HepG2 (cell line): Measurements from ENCODE around the gene INA. TPM values are rescaled to one million over a fixed set of nuclear protein-coding genes. Genes with fewer than 3 reads are reported as not detected.

Source experiments
- CEBPB ChIP-seq: IDR thresholded peaks from 2 replicates; pipeline ENCODE4 v1.6.1; 2011; ENCODE audit warnings: low read depth, low read length, improper control_type of control experiment, borderline replicate concordance
- FOXA3 ChIP-seq: IDR thresholded peaks from 2 replicates; pipeline ENCODE4 v1.6.1; 2016; ENCODE audit warnings: missing genetic modification reagents, missing compliant biosample characterization
- GATAD2A ChIP-seq: IDR thresholded peaks from 2 replicates; pipeline ENCODE4 v1.6.1; 2016
- HDAC2 ChIP-seq: sonication (generic); formaldehyde crosslinking; IDR thresholded peaks from 2 replicates; pipeline ENCODE4 v1.4.0; 2020; ENCODE audit warnings: missing genetic modification reagents
- MIER3 ChIP-seq: IDR thresholded peaks from 2 replicates; pipeline ENCODE4 v1.6.1; 2016; ENCODE audit warnings: missing compliant biosample characterization, borderline replicate concordance
- MIXL1 ChIP-seq: IDR thresholded peaks from 2 replicates; pipeline ENCODE4 v1.6.1; 2016
- MXD4 ChIP-seq: IDR thresholded peaks from 2 replicates; pipeline ENCODE4 v1.6.1; 2016; ENCODE audit warnings: mild to moderate bottlenecking, missing biosample characterization, missing genetic modification reagents
- NONO ChIP-seq, 2 experiments: fragments of 450-650 bp in 1 of 2; sonication (generic) in 1 of 2; formaldehyde crosslinking in 1 of 2; IDR thresholded peaks in 1 of 2; conservative IDR thresholded peaks in 1 of 2; 2 replicates each; pipeline versions ENCODE4 v1.6.1 to v1.8.0; 2017 to 2022; ENCODE audit warnings: mild to moderate bottlenecking in 1 of 2, missing genetic modification reagents in 1 of 2, moderate library complexity in 1 of 2
- NR2F1 ChIP-seq, 2 experiments: fragments of 450-650 bp in 1 of 2; formaldehyde crosslinking in 1 of 2; IDR thresholded peaks; 2 replicates each; pipeline versions ENCODE4 v1.5.0 to v1.6.1; 2016 to 2020; ENCODE audit warnings: mild to moderate bottlenecking in 1 of 2, missing compliant biosample characterization in 1 of 2, missing genetic modification reagents in 1 of 2, moderate library complexity in 1 of 2
- SPEN ChIP-seq: sonication (generic); formaldehyde crosslinking; IDR thresholded peaks from 2 replicates; pipeline ENCODE4 v1.5.1; 2020; ENCODE audit warnings: low read depth, mild to moderate bottlenecking, missing genetic modification reagents
- THAP11 ChIP-seq: IDR thresholded peaks from 2 replicates; pipeline ENCODE4 v1.6.1; 2016; ENCODE audit warnings: missing biosample characterization, missing genetic modification reagents
- ZNF205 ChIP-seq: IDR thresholded peaks from 2 replicates; pipeline ENCODE4 v1.6.1; 2018; ENCODE audit warnings: missing biosample characterization, missing genetic modification reagents
- ZNF792 ChIP-seq: IDR thresholded peaks from 2 replicates; pipeline ENCODE4 v1.6.1; 2016
- ZNF878 ChIP-seq: sonication (generic); formaldehyde crosslinking; IDR thresholded peaks from 2 replicates; pipeline ENCODE4 v1.8.1; 2023; ENCODE audit warnings: mild to moderate bottlenecking, missing genetic modification reagents, moderate library complexity
- polyA plus RNA-seq, 8 experiments: library from polyadenylated mRNA; depleted of rRNA in 3 of 8; stranded (reverse) in 7 of 8; unstranded in 1 of 8; fragments of >200 nt; fragmentation: Illumina TruSeq in 4 of 8; extraction: Trizol in 4 of 8; gene quantifications; 2 replicates each; pipeline versions ENCODE4 v1.2.1 to v1.2.3, GENCODE V29; 2011 to 2016; ENCODE audit warnings: low read depth in 4 of 8, missing spikeins in 1 of 8, mixed read lengths in 1 of 8; ENCODE audit not compliant: insufficient read depth in 1 of 8
- total RNA-seq, 5 experiments: library from RNA; depleted of rRNA; stranded (reverse); fragments of >200 nt; fragmentation: Illumina TruSeq; extraction: Trizol; gene quantifications; 2 replicates each; pipeline ENCODE4 v1.2.3, GENCODE V29; 2016; ENCODE audit warnings: low read depth in 1 of 5
- TF ChIP-seq, protein P1 (sequence below): sonication (generic); formaldehyde crosslinking; IDR thresholded peaks from 2 replicates; pipeline ENCODE4 v1.8.1; 2023; ENCODE audit warnings: mild to moderate bottlenecking, missing genetic modification reagents, borderline replicate concordance
- TF ChIP-seq, protein P2 (sequence below): sonication (generic); formaldehyde crosslinking; IDR thresholded peaks from 2 replicates; pipeline ENCODE4 v1.8.1; 2022; ENCODE audit warnings: low read depth, mild to moderate bottlenecking, missing genetic modification reagents
- TF ChIP-seq, protein P3 (sequence below): sonication (generic); formaldehyde crosslinking; IDR thresholded peaks from 2 replicates; pipeline ENCODE4 v1.4.0; 2020; ENCODE audit warnings: missing genetic modification reagents
- TF ChIP-seq, protein P4 (sequence below): sonication (generic); formaldehyde crosslinking; IDR thresholded peaks from 2 replicates; pipeline ENCODE4 v1.9.0; 2021; ENCODE audit warnings: mild to moderate bottlenecking, missing genetic modification reagents
- TF ChIP-seq, protein P5 (sequence below): sonication (generic); formaldehyde crosslinking; IDR thresholded peaks from 2 replicates; pipeline ENCODE4 v1.5.0; 2020; ENCODE audit warnings: missing genetic modification reagents, mild to moderate bottlenecking, borderline replicate concordance

Gene INA
- total and polyA plus RNA-seq, 2 of the 13 experiments (the other 11 are each of a cell fraction or from before 2014, with no cell fraction given): 0.04 to 0.13 TPM

DNA sequence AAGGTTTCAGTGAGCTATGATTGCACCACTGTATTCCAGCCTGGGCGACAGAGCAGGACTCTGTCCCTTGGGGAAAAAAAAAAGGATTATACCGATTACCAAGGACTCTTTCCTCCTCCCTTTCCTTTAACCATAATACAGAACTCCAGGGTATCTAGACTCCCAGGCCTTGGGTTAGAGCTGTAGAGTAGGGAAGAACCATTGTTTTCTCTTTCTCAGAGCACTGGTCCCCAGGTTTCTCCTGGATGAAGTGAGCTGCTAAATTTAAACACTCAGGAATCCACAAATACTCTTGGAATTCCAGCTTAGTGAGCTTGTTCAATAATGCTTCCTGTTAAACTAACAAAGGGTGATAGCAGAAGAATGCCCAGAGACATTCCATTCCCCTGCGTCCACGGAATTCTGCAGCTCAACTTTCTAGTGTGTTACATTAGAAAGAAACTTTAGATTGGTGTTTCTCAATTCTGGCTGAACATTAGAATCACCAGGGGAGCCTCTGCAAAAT, 45.8 kb upstream of the INA start (continued):
- TF ChIP-seq, protein P1, sequence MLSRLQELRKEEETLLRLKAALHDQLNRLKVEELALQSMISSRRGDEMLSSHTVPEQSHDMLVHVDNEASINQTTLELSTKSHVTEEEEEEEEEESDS (CRISPR knock-in tag): no peak
- TF ChIP-seq NONO (IDR thresholded peaks at IDR 0.05): no peak
- 0 out of 2 replicates have a peak, but pooled peaks have one; percentile 30 for TF ChIP-seq NONO (CRISPR knock-in tag; conservative IDR thresholded peaks at IDR 0.05)
- peak; percentile 67; the same call in 1 of the 2 replicates for TF ChIP-seq CEBPB
- 0 out of 4 replicates have a peak, but pooled peaks of 1 of the 2 experiments have one; percentile 30 for TF ChIP-seq NR2F1 (CRISPR knock-in tag; IDR thresholded peaks at IDR 0.05)
- TF ChIP-seq, protein P2, sequence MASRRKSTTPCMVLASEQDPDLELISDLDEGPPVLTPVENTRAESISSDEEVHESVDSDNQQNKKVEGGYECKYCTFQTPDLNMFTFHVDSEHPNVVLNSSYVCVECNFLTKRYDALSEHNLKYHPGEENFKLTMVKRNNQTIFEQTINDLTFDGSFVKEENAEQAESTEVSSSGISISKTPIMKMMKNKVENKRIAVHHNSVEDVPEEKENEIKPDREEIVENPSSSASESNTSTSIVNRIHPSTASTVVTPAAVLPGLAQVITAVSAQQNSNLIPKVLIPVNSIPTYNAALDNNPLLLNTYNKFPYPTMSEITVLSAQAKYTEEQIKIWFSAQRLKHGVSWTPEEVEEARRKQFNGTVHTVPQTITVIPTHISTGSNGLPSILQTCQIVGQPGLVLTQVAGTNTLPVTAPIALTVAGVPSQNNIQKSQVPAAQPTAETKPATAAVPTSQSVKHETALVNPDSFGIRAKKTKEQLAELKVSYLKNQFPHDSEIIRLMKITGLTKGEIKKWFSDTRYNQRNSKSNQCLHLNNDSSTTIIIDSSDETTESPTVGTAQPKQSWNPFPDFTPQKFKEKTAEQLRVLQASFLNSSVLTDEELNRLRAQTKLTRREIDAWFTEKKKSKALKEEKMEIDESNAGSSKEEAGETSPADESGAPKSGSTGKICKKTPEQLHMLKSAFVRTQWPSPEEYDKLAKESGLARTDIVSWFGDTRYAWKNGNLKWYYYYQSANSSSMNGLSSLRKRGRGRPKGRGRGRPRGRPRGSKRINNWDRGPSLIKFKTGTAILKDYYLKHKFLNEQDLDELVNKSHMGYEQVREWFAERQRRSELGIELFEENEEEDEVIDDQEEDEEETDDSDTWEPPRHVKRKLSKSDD (CRISPR knock-in tag): 0 out of 2 replicates have a peak, but pooled peaks have one; percentile 36
- TF ChIP-seq, protein P3, sequence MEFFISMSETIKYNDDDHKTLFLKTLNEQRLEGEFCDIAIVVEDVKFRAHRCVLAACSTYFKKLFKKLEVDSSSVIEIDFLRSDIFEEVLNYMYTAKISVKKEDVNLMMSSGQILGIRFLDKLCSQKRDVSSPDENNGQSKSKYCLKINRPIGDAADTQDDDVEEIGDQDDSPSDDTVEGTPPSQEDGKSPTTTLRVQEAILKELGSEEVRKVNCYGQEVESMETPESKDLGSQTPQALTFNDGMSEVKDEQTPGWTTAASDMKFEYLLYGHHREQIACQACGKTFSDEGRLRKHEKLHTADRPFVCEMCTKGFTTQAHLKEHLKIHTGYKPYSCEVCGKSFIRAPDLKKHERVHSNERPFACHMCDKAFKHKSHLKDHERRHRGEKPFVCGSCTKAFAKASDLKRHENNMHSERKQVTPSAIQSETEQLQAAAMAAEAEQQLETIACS (CRISPR knock-in tag): no peak
- TF ChIP-seq THAP11 (CRISPR knock-in tag): peak; percentile 48
- TF ChIP-seq MIER3 (CRISPR knock-in tag): 0 out of 2 replicates have a peak, but pooled peaks have one; percentile 23
- TF ChIP-seq, protein P4, sequence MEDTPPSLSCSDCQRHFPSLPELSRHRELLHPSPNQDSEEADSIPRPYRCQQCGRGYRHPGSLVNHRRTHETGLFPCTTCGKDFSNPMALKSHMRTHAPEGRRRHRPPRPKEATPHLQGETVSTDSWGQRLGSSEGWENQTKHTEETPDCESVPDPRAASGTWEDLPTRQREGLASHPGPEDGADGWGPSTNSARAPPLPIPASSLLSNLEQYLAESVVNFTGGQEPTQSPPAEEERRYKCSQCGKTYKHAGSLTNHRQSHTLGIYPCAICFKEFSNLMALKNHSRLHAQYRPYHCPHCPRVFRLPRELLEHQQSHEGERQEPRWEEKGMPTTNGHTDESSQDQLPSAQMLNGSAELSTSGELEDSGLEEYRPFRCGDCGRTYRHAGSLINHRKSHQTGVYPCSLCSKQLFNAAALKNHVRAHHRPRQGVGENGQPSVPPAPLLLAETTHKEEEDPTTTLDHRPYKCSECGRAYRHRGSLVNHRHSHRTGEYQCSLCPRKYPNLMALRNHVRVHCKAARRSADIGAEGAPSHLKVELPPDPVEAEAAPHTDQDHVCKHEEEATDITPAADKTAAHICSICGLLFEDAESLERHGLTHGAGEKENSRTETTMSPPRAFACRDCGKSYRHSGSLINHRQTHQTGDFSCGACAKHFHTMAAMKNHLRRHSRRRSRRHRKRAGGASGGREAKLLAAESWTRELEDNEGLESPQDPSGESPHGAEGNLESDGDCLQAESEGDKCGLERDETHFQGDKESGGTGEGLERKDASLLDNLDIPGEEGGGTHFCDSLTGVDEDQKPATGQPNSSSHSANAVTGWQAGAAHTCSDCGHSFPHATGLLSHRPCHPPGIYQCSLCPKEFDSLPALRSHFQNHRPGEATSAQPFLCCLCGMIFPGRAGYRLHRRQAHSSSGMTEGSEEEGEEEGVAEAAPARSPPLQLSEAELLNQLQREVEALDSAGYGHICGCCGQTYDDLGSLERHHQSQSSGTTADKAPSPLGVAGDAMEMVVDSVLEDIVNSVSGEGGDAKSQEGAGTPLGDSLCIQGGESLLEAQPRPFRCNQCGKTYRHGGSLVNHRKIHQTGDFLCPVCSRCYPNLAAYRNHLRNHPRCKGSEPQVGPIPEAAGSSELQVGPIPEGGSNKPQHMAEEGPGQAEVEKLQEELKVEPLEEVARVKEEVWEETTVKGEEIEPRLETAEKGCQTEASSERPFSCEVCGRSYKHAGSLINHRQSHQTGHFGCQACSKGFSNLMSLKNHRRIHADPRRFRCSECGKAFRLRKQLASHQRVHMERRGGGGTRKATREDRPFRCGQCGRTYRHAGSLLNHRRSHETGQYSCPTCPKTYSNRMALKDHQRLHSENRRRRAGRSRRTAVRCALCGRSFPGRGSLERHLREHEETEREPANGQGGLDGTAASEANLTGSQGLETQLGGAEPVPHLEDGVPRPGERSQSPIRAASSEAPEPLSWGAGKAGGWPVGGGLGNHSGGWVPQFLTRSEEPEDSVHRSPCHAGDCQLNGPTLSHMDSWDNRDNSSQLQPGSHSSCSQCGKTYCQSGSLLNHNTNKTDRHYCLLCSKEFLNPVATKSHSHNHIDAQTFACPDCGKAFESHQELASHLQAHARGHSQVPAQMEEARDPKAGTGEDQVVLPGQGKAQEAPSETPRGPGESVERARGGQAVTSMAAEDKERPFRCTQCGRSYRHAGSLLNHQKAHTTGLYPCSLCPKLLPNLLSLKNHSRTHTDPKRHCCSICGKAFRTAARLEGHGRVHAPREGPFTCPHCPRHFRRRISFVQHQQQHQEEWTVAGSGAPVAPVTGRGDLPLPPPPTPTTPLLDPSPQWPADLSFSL (CRISPR knock-in tag): no peak
- 0 out of 2 replicates have a peak, but pooled peaks have one; percentile 12 for TF ChIP-seq ZNF792 (CRISPR knock-in tag)
- peak; percentile 70 for TF ChIP-seq FOXA3 (CRISPR knock-in tag)
- peak; percentile 95 for TF ChIP-seq GATAD2A (CRISPR knock-in tag)
- TF ChIP-seq ZNF205 (CRISPR knock-in tag): 0 out of 2 replicates have a peak, but pooled peaks have one; percentile 44
- 0 out of 2 replicates have a peak, but pooled peaks have one; percentile 19 for TF ChIP-seq ZNF878 (CRISPR knock-in tag)
- TF ChIP-seq, protein P5, sequence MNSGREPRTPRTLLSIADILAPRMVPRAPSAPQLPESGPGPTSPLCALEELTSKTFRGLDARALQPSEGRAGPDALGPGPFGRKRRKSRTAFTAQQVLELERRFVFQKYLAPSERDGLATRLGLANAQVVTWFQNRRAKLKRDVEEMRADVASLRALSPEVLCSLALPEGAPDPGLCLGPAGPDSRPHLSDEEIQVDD (CRISPR knock-in tag): no peak
- TF ChIP-seq SPEN (CRISPR knock-in tag): no peak
- TF ChIP-seq MXD4 (CRISPR knock-in tag): 0 out of 2 replicates have a peak, but pooled peaks have one; percentile 17
- TF ChIP-seq MIXL1 (CRISPR knock-in tag): 0 out of 2 replicates have a peak, but pooled peaks have one; percentile 36
- TF ChIP-seq HDAC2 (CRISPR knock-in tag): peak; percentile 84
